Suprapubic skin (tissue), 4 donors: ENCODE results near the gene PAK2. TPM values are rescaled to one million over a fixed set of nuclear protein-coding genes. Genes with fewer than 3 reads are reported as not detected.
A peak's percentile ranks its signal among the peaks of the same experiment; 100 is the strongest.

Source experiments
- DNase-seq, 2 donors: peaks; one replicate each; pipeline ENCODE4 v3.0.0-alpha.2; 2019; ENCODE audit warnings: low spot score in 2 of 2
- H3K27ac ChIP-seq: fragments of 200-600 bp; sonication (generic); one replicate; pipeline ENCODE4 v1.5.1; 2019
- H3K27me3 ChIP-seq: fragments of 200-600 bp; sonication (generic); one replicate; pipeline ENCODE4 v1.5.1; 2019
- H3K36me3 ChIP-seq: fragments of 200-600 bp; sonication (generic); one replicate; pipeline ENCODE4 v1.5.1; 2019
- H3K4me1 ChIP-seq: fragments of 200-600 bp; sonication (generic); one replicate; pipeline ENCODE4 v1.5.1; 2019
- H3K4me3 ChIP-seq: fragments of 200-600 bp; sonication (generic); one replicate; pipeline ENCODE4 v1.5.1; 2019; ENCODE audit warnings: mild to moderate bottlenecking
- H3K9me3 ChIP-seq: fragments of 200-600 bp; sonication (generic); one replicate; pipeline ENCODE4 v1.5.1; 2019
- CTCF ChIP-seq, 2 donors: fragments of 200-600 bp in 1 of 2; fragments of 450-650 bp in 1 of 2; sonication (generic) in 1 of 2; IDR thresholded peaks; one replicate each; pipeline ENCODE4 v1.5.1; 2016 to 2019; ENCODE audit warnings: antibody characterized with exemption in 2 of 2, mild to moderate bottlenecking in 1 of 2, moderate library complexity in 1 of 2
- EP300 ChIP-seq: sonication (generic); formaldehyde crosslinking; IDR thresholded peaks from one replicate; pipeline ENCODE4 v1.6.1; 2017; ENCODE audit warnings: antibody characterized with exemption
- POLR2A ChIP-seq, 2 donors: fragments of 450-650 bp; IDR thresholded peaks; one replicate each; pipeline ENCODE4 v1.6.1; 2017; ENCODE audit warnings: antibody characterized with exemption in 2 of 2, mild to moderate bottlenecking in 2 of 2, moderate library complexity in 2 of 2
- POLR2AphosphoS5 ChIP-seq, 3 donors: sonication (generic); formaldehyde crosslinking; IDR thresholded peaks; one replicate each; pipeline ENCODE4 v1.6.1; 2017; ENCODE audit warnings: antibody characterized with exemption in 3 of 3
- WGBS: methylation state at CpG from one replicate; pipeline ENCODE4 v1.1.5; 2018; 5-methylcytosine and 5-hydroxymethylcytosine counted together
- total RNA-seq, 4 donors: library from RNA; depleted of rRNA; stranded (reverse); fragments of >200 nt; gene quantifications; one replicate each; pipeline ENCODE4 v1.1.0, GENCODE V29; 2016

PAK2 gene
- total RNA-seq = 10 to 100 TPM; 29.6 to 42.8 (median 33.5) TPM

GRCh38 chr3:196739671-196740480 lies at the start of gene PAK2:
TSS of gene PAK2 (plus strand) at chr3:196739857. CDS start at chr3:196782647, 42,790 bp downstream.
- DNase-seq = peak; percentile 92 to 94
- Histone ChIP-seq H3K36me3 (no peaks in the 10 kb centered on the region), H3K9me3 (no peaks in the 10 kb centered on the region), H3K4me3 (peak within 1 kb of the TSS; percentile 91), H3K4me1 (peaks cover 20% of the 10 kb centered on the region), H3K27ac (peak within 1 kb of the TSS; percentile 99), H3K27me3 (no peaks in the 10 kb centered on the region)
- peak in 1 of 2 donors; percentile 37 for TF ChIP-seq POLR2A (IDR thresholded peaks at IDR 0.05)
- no peak for TF ChIP-seq EP300
- peak in 1 of 2 donors; percentile 8 for TF ChIP-seq CTCF (IDR thresholded peaks at IDR 0.05)
- peak in 2 of 3 donors; percentile 56 to 68 for TF ChIP-seq POLR2AphosphoS5 (IDR thresholded peaks at IDR 0.05)
- WGBS = under 1% methylated on average over 30 of the region's 86 CpGs

GRCh38 chr3:196689941-196690660 lies 49.6 kb upstream of the PAK2 start:
- Histone ChIP-seq H3K36me3 (no peaks in the 10 kb centered on the region), H3K4me1 (peaks cover 14% of the 10 kb centered on the region), H3K27me3 (no peaks in the 10 kb centered on the region), H3K9me3 (no peaks in the 10 kb centered on the region), H3K27ac (no peak overlapping the region), H3K4me3 (no peak overlapping the region)
- TF ChIP-seq POLR2AphosphoS5 (IDR thresholded peaks at IDR 0.05) = no peak
- no peak for TF ChIP-seq EP300
- TF ChIP-seq POLR2A (IDR thresholded peaks at IDR 0.05) = no peak
- TF ChIP-seq CTCF (IDR thresholded peaks at IDR 0.05) = no peak
- WGBS = 87% methylated on average over 17 of the region's 17 CpGs
- DNase-seq = no peak

- no peak for TF ChIP-seq EP300
- TF ChIP-seq POLR2A (IDR thresholded peaks at IDR 0.05) = no peak
- TF ChIP-seq CTCF (IDR thresholded peaks at IDR 0.05) = no peak
- TF ChIP-seq POLR2AphosphoS5 (IDR thresholded peaks at IDR 0.05) = no peak
- Histone ChIP-seq H3K36me3 (no peaks in the 10 kb centered on the region), H3K27me3 (no peaks in the 10 kb centered on the region), H3K4me1 (peaks cover 13% of the 10 kb centered on the region), H3K27ac (no peak overlapping the region), H3K4me3 (no peak overlapping the region), H3K9me3 (no peaks in the 10 kb centered on the region)
- WGBS = 71% methylated on average over 8 of the region's 8 CpGs
- no peak for DNase-seq
Observed at GRCh38 chr3:196691386-196691785, 48.3 kb upstream of the PAK2 start.

GRCh38 chr3:196694202-196694638 lies 45.4 kb upstream of the PAK2 start:
- WGBS = 5% methylated on average over 1 of the region's 1 CpG
- Histone ChIP-seq H3K4me3 (no peak overlapping the region), H3K4me1 (peaks cover 6% of the 10 kb centered on the region), H3K27me3 (no peaks in the 10 kb centered on the region), H3K36me3 (no peaks in the 10 kb centered on the region), H3K27ac (no peak overlapping the region), H3K9me3 (no peaks in the 10 kb centered on the region)
- DNase-seq = no peak
- TF ChIP-seq POLR2AphosphoS5 (IDR thresholded peaks at IDR 0.05) (no peak), CTCF (IDR thresholded peaks at IDR 0.05) (no peak), EP300 (no peak), POLR2A (IDR thresholded peaks at IDR 0.05) (no peak)
